HT1080 (cell line): ENCODE data around the gene FGF3. TPM values are rescaled to one million over a fixed set of nuclear protein-coding genes. Genes with fewer than 3 reads are reported as not detected.
A peak's percentile ranks its signal among the peaks of the same experiment; 100 is the strongest.

Experiments used
- DNase-seq: peaks from one replicate; pipeline ENCODE4 v3.0.0-alpha.2; 2015; ENCODE audit warnings: low read depth
- total RNA-seq: library from RNA; depleted of rRNA; stranded (reverse); fragments of >200 nt; shearing (Covaris generic); gene quantifications from 2 replicates; pipeline ENCODE4 v1.2.3, GENCODE V29; 2014

Gene FGF3
- total RNA-seq, 1 experiment from 2014 or later = not detected

- DNase-seq = no peak
These were observed 29.0 kb upstream of the FGF3 start for GRCh38 chr11:69848201-69848600.

GRCh38 chr11:69844396-69844795, 25.2 kb upstream of the FGF3 start:
- no peak for DNase-seq

- DNase-seq = no peak
These were observed 24.3 kb upstream of the FGF3 start for GRCh38 chr11:69843529-69843921.

- DNase-seq = no peak
These were observed 23.7 kb upstream of the FGF3 start for GRCh38 chr11:69842746-69843528.

GRCh38 chr11:69841859-69842698, 22.9 kb upstream of the FGF3 start:
- DNase-seq = peak; percentile 41

GRCh38 chr11:69841170-69841858, 22.1 kb upstream of the FGF3 start:
- no peak for DNase-seq

GRCh38 chr11:69840371-69841169, 21.4 kb upstream of the FGF3 start:
- DNase-seq = peak; percentile 57

- no peak for DNase-seq
These were observed 20.3 kb upstream of the FGF3 start for GRCh38 chr11:69839516-69839915.

- no peak for DNase-seq
These were observed 18.6 kb upstream of the FGF3 start for GRCh38 chr11:69837791-69838190.

GRCh38 chr11:69836401-69836800, 17.2 kb upstream of the FGF3 start:
- no peak for DNase-seq

- DNase-seq = no peak
These were observed 15.9 kb upstream of the FGF3 start for GRCh38 chr11:69834811-69835800.

- no peak for DNase-seq
These were observed 15.0 kb upstream of the FGF3 start for GRCh38 chr11:69834251-69834650.

GRCh38 chr11:69832561-69833413, 13.6 kb upstream of the FGF3 start:
- no peak for DNase-seq

GRCh38 chr11:69831985-69832384, 12.8 kb upstream of the FGF3 start:
- DNase-seq = no peak

GRCh38 chr11:69830086-69830485, 10.9 kb upstream of the FGF3 start:
- no peak for DNase-seq

- no peak for DNase-seq
These were observed 9.7 kb upstream of the FGF3 start for GRCh38 chr11:69828971-69829344.

- DNase-seq = no peak
These were observed 9.2 kb upstream of the FGF3 start for GRCh38 chr11:69828276-69828970.

GRCh38 chr11:69826773-69827172, 7.6 kb upstream of the FGF3 start:
- no peak for DNase-seq
